GM10847 (cell line): Measurements from ENCODE around the gene ABCB8.

ENCODE experiments used
- POLR2A ChIP-seq: IDR thresholded peaks from 2 replicates; pipeline ENCODE4 v1.6.1; 2011; ENCODE audit not compliant: insufficient read length; ENCODE audit errors: extremely low read depth

Gene ABCB8

GRCh38 chr7:151028131-151028947 is at the start of gene ABCB8:
TSS of gene ABCB8 (plus strand) at chr7:151028450. CDS start at chr7:151028516, 66 bp downstream.
- TF ChIP-seq POLR2A, result peak; percentile 56

- TF ChIP-seq POLR2A, result no peak
Observed at GRCh38 chr7:150979713-150980390, 48.4 kb upstream of the ABCB8 start.

GRCh38 chr7:150980663-150981062 is 47.6 kb upstream of the ABCB8 start:
- no peak for TF ChIP-seq POLR2A

- TF ChIP-seq POLR2A, result no peak
Observed at GRCh38 chr7:150981644-150982043, 46.6 kb upstream of the ABCB8 start.

GRCh38 chr7:150982351-150982750 is 45.9 kb upstream of the ABCB8 start:
- TF ChIP-seq POLR2A, result no peak

- TF ChIP-seq POLR2A, result no peak
Observed at GRCh38 chr7:150983893-150984368, 44.3 kb upstream of the ABCB8 start.

- no peak for TF ChIP-seq POLR2A
Observed at GRCh38 chr7:150986099-150986512, 42.1 kb upstream of the ABCB8 start.

- no peak for TF ChIP-seq POLR2A
Observed at GRCh38 chr7:150986556-150986955, 41.7 kb upstream of the ABCB8 start.

- TF ChIP-seq POLR2A, result no peak
Observed at GRCh38 chr7:150988230-150989226, 39.7 kb upstream of the ABCB8 start.

GRCh38 chr7:150989456-150989855 is 38.8 kb upstream of the ABCB8 start:
- TF ChIP-seq POLR2A, result no peak

GRCh38 chr7:150990416-150991186 is 37.6 kb upstream of the ABCB8 start, which contains the start of gene NOS3:
TSS of gene NOS3 (plus strand) at chr7:150991017. CDS start at chr7:150993804, 2,787 bp downstream.
- no peak for TF ChIP-seq POLR2A

- no peak for TF ChIP-seq POLR2A
Observed at GRCh38 chr7:150992051-150992640, 36.1 kb upstream of the ABCB8 start.

GRCh38 chr7:150992833-150993302 is 35.4 kb upstream of the ABCB8 start:
- TF ChIP-seq POLR2A, result no peak

GRCh38 chr7:150993511-150993910 is 34.7 kb upstream of the ABCB8 start:
- no peak for TF ChIP-seq POLR2A
